Measurements from ENCODE around the gene TNFAIP8. TPM values are rescaled to one million over a fixed set of nuclear protein-coding genes. Genes with fewer than 3 reads are reported as not detected.

The TNFAIP8 gene
- polyA plus RNA-seq, 3 donors: 22.9 to 25.3 (median 23.4) TPM

DNA sequence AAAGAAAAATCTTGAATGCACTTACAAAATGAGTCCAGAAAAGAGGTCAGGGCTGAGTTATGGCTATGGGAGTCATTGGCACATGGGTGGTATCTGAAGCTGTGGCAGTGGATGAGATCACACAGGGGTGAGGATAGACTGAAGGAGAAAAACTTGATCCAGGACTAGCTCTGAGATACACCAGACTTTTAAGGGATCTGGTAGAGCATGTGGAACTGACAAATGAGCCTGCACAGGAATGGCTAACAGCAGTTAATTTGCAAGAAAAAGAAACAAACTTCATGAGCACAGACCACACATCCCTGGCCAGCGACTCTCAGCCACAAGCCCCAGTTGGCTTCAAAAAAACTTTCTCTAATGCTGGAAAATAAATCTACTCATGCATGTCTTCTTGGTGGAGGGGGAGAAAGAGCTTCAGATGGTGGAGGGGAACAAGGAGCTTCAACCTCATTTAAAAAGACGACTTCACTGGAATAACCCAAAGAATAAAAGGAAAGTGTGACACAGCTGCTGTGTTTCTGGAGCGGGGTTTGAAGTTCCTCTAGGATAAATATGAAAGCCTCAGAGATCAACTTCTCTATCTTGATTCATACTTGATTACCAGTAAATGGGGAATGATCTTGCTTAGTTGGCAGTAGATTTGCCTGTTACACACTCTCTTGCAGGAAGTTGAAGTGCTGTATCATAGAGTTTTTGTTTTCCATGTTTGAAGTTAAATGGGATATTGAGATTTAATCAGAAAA is 33.6 kb downstream of the TNFAIP8 start:
- DNase-seq: no peak

DNA sequence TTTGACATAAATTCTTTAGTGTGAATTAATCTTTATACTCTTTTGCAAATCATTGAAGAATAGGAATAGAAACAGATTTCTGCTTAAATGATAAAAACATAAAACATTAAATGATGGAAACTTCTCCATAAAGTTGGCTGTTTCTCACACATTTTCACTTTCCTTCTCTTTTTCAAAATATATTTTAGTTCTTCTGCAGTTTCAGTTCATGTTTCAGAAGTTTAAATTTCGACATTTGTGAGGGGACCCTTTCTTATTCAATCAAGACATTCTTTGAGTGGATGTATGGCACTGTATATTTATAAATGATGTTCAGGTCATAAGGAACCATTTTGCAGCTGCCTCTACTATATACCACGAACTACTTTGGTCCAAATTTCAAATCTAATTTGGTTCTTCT is 34.6 kb downstream of the TNFAIP8 start:
- no peak for DNase-seq

DNA sequence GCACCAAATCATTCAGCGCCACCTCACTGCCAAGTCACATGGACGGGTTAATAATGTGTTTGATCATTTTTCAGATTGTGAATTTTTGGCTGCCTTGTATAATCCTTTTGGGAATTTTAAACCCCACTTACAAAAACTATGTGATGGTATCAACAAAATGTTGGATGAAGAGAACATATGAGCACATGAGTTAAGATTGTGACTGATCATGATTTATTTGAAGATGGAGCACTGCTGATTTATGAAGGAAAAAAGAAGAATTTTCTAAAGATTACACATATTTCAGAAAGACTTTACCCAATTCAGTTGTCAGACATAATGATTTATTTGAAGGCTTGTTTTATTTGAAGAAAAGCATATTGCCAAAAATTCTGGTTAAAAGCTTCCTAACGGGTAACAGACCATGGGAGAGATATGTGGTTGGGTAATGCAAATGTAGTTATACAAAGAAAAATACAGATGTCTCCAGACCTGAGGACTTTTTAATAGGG is 37.4 kb downstream of the TNFAIP8 start:
- DNase-seq: no peak

DNA sequence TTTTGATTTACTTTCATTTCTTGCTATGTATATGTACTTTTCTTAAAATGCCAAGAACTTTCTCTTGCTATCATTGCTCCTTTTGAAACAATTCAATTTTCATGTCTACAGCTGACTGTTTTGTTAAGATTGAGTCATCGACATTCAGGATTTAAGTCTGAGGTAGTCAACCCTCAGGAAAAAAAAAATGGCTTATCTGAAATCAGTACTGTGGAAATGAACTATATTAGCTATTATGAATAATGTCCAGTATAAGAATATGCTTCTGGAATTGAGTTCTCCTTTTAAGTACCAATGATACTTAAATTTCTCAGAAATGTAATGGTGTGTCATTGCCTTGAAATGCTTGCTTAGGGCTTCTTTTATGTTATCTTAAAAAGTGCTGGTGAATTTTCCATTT is 37.9 kb downstream of the TNFAIP8 start:
- DNase-seq: no peak

DNA sequence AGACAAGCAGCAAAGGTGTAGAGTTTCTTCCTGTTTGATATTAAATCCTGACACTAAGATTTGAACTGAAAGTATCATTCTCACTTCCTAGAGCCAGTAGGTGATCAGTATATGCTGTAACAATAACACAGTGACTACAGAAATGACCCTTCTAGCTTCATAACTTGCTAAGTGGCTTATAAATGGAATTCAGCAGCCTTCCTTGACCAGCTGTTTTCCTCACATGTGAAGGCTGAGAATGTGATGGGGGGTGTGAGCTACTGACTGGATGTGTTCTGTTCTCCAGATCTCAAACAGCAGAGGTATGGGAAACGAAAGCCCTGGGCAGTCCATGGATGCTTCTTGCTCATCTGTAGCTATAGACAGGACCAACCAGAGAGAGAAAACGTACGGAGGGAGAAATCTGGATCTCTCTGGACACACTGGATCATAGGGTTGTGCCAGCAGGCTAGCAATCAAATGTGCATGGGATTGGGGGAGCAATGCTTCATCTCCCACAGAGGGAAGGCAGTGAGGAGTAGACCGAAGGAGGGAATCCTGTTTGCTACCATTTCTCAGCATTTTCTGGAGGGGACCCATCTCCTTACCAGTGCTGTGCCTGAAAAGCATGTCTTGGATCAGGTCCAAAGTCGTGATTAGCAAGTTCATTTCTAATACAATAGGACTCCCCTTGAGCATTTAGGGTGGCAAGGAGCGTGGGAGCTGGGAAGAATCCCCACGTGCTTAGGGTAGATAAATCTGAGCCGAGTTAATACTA is 39.4 kb downstream of the TNFAIP8 start:
- no peak for DNase-seq

DNA sequence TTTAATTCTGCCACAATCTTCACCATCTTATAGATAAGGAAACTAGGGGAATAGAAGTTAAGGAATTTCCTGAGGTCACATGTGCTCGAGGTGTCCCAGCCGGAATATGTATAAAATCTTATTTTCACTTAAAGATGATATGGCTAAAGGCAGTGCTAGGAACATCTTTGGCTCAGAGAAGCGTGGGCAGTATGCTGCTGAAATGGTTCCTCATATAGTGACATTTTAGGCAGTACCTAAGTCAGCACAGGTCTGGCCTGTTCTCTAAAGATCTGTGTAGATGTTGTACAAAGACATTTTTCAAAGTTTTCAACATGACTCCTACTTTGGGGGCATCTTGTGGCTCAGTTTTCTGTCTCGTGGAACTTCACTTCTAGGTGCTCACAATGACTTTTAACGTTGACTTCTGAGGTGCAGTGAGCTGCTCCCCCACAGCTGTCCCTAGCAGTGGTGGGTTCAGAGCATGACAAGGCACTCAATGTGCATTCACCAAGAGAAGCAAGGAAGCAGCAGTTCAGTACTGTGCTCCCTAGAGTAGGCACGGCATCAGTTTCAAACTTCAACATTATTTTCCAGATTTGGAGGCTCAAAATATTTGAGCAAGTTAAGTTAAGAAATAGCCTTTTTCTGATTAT is 40.3 kb downstream of the TNFAIP8 start:
- no peak for DNase-seq

DNA sequence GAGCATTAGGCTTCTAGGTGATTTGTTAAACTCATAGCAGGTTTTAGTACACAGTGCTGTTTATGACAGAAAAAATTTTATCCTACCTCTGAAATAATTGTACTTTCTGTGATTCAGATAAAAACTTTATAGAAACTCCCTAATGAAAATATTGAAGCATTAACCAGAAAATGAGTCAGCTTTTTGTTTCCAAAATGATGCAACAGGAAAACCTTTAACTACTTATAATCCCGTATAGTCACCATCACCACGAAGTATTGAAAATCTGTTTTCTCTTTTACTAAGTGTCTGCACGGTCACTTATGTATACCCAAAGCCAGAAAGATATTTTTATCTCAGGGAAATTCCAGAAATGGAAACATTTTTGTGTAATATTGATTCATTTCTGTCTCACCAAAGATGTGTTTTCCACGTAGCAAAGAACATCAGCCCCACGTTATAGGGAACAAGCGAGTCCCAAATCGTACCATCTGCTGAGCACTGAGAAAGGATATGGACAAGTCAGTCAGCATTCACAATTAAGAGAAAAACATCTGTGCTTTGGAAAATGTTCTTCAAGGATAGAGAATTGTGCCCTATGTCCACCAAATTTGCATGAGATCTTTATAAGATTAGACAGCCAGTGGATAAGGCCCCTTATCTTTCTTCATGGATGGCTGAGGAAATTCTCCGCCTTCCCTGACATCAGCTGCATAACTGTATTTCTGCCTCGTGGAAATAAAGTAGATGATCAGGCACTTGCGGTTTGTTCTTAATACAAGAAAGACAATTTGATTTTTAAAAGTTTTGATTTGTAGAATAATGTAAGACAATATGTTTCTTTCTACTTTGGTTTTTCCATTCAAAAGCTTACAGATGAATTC is 41.9 kb downstream of the TNFAIP8 start:
- no peak for DNase-seq

DNA sequence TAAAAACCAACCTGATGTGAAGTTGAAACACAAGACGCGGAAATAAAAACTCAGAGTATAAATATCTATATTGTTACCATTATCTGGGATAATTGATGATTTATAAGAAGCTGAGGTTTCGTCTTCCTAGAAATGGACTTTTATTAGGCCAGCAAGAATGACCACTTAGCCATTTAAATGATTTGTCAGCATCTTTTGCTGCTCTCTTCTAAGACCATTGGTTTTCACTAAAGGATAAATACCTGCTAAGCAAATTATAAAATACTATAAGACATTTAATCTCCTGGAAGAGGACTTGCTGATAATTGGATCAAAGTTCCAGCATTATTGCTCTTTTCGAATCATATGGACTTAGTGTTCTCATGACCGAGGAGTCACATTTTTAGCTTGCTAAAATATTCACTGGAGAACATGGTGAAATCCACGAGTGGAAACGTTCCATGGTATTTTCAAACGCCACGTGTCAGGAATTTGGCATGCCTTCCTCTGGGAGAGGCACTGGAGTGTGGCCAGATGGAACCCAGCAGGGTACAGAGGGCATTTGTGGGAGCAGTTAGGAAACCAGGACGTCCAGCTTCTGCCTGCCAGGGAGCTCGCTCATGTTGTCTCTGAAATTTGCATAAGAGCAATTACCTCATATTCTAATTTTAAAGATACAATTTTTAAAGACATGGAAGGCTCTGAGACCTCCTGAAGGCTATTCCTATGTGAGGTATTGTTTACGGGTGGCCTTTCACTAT is 43.1 kb downstream of the TNFAIP8 start:
- DNase-seq: no peak

DNA sequence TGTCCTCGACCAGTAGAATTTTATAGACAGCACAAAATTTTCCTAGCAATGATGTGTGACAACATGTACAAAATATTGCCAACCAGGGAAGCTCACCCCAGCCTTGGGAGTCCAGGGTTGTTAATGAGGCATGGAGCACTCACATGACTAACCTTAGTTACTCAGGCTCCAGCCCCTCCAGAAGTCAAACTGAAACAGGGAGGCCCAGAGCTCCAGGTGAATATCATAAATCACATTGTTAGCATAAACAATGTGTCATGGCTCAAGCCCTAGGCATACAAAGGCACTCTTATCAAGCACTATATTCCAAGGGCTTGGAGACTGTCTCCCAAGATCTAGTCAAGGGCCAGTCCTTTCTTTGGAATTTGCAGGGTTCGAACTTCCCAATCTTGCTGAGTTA is 44.4 kb downstream of the TNFAIP8 start:
- DNase-seq: peak; percentile 55

DNA sequence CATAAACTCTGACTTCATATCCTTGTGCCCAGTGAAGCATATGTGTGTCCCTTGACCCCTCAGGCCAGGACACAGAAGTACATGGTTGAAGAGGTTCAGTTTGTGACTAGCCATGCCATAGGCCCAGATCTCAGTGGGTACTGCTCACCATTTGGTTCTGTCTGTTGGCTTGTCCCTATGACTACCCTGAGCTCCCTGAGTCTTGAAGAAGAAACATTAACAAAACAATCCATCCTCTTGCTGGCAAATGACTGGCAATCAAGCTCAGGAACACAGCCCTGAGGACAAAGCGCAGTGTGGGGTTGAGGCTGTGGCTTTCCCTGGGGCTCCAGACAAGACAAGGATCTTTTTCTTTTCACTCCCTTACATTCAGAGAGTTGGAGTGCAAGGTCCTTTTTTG is 46.3 kb downstream of the TNFAIP8 start:
- DNase-seq: no peak

DNA sequence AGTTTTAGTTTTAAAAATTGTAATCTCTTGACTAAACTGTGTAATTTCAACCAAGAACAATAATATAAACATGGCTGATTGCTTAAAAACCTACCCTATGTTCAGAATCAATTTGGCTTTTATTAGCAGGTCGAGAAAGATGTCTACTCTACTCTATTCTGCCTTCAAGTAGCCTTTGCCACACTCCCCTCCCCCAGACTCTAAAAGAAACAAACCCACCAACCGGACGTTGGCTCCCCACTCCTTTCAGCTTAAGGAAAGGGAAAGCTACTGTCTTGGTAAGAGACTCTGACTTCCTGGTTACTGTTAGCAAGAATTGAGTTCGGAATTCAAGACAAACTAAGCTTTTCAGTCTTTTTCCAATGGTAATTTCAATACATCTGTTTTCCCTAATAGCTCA is 46.7 kb downstream of the TNFAIP8 start:
- DNase-seq: no peak

DNA sequence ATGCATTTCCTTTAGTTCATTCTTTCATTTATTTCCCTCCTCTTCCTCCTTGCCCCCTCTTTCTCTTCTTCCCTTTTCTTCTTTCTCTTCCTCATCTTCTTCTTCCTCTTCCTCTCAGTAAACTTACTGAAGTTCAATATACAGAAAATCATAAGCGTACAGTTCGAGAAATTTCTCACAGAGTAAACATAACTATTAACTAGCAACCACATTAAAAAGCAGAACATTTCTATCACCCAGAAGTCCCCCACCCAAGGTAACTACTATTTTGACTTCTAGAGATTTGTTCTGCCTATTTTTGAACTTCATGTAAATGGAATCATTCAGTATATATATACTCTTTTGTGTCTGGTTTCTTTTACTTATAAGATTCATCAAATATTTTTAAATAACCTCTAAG is 48.2 kb downstream of the TNFAIP8 start:
- no peak for DNase-seq

DNA sequence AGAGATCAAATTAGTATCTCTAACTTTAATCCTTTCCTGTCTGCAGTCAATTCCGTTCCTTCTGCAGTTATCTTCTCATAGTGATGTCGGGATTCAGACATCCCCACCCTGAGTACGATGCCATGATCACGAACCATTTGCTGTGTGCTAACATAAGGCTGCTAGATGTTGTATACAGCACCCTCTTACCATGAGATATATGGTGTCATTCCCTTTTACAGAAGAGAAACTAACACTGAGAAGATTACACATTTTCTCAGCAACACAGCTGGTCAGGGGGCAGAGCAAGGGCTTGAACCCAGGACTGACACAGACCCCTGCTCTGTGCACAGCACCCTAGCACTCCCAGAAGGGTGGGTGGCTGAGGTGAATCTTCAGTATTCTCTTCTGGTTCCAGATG is 49.6 kb downstream of the TNFAIP8 start:
- no peak for DNase-seq

DNA sequence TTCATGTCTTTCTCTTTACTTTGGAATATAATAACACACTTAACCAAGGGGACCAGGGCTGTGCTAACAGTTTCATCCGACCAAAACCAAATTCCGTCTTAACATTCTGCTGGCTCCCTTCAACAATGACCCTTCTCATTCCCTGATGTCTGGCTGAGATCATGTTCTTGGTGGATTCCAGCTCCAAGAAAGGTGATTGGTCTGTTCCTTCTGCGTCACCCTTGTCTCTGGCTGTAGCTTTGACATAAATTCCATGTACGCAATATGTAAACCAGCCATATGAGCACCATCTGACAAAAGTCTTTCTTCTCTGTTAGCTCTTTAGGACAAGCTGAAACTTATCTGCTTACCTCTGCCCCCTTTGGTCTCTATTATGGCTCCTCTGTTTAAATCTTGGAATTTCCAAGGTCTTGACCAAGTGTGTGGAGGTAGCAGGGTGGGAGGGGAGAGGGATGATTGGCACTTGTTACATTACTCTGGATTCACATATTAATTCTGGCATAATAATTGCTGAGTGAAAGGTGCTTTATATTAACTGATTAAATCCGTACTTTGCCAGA is 50.8 kb downstream of the TNFAIP8 start:
- DNase-seq: no peak

DNA sequence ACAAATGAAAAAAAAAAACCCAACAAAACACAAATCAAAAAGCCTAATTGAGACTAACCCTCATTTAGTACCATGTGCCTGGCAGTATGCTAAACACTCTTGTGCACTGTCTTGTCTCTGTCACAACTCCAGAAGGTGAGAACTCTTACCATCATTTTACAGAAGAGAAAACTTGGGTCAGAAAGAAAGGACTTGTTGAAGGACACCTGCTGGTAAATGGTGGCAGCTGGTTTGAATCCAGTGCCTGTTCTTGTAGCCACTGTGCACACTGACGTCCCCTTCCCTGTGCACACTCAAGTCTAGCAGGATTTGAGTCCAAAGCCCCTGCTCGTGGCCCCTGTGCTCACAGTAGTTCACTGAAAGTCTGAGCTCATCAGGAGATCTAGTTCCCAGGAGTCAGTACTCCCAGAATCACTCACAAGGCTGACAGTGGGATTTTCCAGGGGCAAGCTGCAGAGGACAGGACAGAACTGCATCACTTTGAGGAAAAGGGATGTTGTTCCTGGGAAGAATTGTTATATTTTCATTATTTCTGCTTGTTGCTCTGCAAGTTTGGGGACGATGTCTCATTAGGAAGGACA is 53.5 kb downstream of the TNFAIP8 start:
- no peak for DNase-seq

DNA sequence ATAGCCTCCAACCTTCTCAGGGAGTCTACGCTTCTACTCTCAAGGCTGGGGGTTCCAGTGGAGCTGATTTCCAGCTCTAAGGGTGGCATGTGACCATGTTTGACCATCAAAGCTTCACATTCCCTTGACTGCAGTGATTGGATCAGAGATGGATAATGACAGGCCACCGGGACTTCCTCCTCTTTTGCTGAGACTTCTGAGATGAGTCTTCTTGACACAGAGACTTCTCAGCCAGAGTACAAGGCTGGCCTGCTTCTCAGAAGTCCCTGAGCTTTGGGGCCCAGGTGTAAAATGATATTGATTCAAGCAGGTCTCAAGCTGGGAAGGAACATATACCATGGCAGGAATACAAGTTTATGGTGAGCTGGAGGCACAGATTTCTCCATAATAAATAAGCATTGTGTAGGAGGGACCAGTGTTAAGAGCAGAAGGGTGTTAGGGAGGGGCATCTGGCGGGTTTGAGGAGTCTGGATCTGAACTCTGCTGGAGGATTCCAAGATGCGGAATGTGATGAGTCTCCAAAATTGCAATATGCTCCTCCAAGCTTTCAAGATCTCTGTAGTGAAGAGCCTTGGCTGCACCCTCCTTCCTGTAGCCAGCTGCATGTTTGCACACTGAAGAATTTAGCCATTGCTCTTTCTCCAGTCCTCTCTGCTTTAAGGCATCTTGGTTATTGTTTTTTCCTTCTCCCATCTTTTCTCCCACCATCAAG is 54.8 kb downstream of the TNFAIP8 start:
- DNase-seq: no peak

DNA sequence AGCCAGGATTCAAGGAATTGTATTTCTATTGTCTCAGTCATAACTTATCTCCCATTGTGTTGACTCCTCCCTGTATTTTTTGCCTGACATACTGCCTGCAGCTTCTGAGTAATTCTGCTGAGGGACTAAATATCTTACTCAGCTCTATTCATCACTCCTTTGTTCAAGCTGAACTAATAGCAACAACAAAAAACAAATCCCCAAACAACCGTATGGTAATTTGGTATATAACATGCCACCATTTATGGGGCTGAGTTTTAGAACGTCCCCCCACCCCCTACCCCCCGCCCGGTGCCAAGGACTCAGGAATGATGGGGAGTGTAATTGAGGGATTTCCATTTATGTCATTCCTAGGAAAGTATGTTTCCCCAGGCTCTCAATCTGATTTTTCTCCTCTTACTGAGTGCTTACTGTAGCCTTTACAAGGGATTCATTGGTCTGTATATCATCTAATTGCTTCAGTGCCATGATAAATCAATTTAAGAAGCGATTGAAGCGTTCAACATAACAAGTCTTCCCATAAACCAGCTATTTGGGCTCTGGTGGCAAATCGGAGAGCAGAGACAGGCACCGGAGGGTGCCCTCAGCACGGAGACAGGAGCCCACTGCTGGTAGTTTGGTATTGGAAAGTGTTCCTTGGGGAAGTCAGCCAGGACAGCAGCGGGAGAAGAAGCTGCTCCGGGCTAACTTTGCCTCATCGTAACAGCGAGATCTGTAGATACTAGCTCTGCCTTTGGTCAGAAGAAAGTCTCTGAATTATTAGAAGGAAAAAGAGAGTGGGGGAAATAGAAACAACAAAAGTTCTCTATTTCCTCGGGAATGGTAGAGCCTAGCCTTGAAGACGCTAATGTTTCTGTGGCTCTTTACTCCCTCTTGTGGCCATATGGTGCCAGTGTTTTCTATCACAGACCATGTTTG is 55.8 kb downstream of the TNFAIP8 start:
- peak; percentile 80 for DNase-seq

All from renal pelvis (tissue), 4 donors.